ENCODE data around the gene PIK3R2.
"Not testable (repeated sequence)": the region's sequence is repeated elsewhere in the genome, so short reads cannot be mapped to it uniquely, and the experiment has no call there.

Gene PIK3R2

DNA sequence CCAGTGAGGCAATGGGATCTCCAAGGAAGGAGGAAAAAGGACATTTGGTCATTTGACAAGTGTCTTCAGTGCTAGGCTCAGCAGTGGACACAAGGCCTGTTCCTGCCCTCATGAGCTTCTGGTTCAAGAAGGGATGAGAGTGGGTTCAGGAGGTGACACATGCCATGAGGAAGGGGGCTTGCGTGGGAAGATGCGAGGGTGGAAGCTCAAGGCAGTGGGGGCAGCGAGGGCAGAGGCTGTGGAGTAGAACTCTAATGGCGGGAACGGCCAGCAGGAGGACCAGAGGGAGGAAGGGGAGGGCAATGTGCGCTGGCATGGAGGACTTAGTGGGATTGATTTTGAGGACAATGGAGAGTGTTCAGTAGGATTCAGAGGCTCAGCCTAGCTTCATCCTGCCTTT lies 3.3 kb downstream of the PIK3R2 start:
- DNase-seq, result no peak

DNA sequence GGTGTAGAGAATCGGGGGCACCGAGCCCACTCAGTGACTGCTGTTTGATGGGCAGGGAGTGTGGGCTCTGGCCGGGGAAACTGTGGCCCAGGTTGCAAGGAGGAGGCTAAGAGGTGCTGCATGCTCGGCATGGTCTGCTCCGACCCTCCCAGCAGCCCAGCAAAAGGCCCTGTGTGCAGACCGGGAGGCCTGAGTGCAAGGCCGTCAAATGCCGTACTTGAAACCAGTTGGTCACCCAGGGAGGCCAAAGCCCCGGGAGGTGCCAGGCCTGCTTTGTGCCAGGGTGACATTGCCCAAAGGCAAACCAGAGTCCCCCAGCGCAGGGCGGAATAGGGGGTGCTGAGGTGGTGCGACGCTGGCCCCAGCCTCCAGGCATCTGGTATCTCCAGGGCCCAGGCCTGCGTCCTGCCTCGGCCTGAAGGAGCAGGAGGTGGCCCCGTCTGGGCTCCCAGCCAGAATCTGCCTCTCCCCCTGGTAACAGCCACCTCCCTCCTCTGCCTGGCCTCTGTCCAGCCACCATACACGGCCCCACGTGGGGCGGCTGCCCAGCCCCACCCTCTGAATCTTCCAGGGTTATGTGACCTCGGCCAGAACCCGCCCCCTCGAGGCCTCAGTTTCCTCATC lies 4.0 kb downstream of the PIK3R2 start:
- DNase-seq, result no peak

DNA sequence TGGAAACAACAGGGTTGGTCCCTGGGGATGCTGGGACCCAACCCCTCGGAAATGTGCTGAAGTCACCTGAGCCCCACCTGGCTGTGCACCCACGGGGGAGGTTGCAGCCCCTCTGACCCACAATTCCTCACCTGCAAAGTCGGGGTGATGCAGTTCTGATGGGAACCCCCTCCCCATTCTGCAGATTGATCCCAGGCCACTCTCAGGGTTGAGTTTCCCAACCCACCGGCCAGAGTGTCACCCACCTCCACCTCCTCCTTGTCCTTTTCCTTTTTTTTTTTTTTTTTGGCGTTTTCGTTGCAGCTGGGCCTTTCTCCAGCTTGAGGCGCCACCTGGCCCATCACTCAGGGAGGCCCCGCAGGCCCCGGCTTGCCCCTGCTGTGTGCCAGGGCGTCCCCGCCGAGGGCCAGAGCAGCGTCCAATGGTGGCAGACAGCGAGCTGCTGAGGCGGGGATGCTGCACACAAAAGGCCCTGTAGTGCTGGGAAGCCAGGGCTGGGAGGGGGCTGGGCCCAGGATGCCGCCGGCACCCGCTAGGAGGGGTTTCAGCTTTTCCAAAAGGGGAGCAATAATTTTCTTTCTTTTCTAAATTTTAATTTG lies 4.6 kb downstream of the PIK3R2 start:
- DNase-seq, result no peak

DNA sequence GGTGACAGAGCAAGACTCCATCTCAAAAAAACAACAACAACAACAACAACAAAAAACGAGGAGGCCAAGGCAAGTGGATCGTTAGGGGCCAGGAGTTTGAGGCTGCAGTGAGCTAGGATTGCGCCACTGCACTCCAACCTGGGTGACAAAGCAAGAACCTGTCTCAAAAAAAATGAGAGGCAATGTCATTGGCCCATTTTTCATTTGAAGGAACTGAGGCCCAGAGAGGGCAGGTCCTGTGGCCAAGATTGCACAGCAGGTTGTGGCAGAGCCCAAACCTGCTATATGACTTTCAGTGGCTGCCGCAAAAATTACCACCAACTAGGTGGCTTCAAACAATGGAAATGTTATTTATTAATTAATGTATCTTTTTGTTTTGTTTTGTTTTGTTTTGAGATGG lies 5.5 kb downstream of the PIK3R2 start:
- DNase-seq, result no peak

DNA sequence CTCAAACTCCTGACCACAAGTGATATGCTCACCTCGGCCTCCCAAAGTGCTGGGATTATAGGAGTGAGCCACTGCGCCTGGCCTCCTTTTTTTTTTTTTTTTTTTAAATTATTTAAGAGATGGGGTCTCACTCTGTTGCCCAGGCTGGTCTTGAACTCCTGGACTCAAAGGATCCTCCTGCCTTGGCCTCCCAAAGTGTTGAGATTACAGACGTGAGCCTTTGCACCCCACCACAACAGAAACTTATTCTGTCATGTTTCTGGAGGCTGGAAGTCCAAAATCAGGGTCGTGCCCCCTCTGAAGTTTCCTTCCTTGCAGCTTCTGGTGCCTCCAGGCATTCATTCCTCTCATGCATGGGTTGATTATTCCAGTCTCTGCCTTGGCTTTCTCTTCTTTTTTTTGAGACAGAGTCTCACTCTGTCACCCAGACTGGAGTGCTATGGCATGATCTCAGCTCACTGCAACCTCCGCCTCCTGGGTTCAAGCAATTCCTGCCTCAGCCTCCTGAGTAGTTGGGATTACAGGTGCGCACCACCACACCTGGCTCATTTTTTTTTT lies 6.2 kb downstream of the PIK3R2 start:
- not testable (repeated sequence) for DNase-seq

DNA sequence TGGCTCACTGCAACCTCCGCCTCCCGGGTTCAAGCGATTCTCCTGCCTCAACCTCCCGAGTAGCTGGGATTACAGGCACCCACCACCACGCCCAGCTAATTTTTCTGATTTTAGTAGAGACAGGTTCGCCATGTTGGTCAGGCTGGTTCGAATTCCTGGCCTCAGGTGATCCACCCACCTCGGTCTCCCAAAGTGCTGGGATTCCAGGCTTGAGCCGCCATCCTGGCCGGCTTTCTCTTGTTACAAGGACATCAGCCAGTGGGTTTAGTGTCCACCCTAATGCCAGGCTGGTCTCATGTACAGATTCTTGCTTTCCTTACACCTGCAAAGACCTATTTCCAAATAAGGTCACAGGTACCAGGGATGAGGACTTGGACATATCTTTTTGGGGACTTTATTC lies 6.8 kb downstream of the PIK3R2 start:
- DNase-seq, result no peak

DNA sequence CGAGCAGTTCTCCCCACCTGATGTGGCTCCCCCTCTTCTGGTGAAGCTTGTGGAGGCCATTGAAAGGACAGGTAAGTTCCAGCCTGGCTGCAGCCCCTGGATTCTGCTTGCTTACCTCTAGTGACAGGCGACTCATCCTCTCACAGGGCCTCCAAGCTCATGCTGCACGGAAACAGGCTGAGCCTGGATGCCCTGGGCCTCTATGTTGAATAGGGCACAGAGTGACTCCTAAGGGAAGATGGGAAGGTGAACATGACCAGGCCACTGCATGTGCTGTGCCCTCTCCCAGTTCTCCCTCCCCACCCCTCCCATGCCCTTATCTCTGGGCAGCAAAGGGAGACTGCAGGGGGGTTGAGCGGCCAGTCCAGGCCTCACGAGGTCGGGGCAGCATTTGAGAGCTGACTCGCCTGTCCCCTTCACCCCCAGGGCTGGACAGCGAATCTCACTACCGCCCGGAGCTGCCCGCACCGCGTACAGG lies 7.6 kb downstream of the PIK3R2 start:
- no peak for DNase-seq

DNA sequence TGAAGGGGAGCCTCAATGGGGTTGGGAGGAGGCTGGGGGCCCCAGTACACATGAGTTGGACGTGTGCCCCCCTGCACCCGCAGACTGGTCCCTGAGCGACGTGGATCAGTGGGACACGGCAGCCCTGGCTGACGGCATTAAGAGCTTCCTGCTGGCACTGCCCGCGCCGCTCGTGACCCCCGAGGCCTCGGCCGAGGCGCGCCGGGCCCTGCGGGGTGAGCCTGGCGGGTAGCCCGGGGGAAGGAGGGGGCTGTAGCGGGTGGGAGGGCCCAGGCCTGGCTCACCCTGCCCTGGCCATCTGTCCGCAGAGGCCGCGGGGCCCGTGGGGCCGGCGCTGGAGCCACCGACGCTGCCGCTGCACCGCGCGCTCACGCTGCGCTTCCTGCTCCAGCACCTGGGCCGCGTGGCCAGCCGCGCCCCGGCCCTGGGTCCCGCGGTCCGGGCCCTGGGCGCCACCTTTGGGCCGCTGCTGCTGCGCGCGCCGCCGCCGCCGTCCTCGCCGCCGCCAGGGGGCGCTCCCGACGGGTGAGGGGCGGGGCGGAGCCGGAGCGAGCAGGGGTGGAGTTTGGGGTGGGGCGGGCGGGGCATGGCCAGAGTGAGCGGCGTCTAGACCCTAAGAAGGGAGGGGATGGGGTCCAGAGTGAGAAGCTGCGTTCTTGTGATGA lies 8.1 kb downstream of the PIK3R2 start:
- no peak for DNase-seq

DNA sequence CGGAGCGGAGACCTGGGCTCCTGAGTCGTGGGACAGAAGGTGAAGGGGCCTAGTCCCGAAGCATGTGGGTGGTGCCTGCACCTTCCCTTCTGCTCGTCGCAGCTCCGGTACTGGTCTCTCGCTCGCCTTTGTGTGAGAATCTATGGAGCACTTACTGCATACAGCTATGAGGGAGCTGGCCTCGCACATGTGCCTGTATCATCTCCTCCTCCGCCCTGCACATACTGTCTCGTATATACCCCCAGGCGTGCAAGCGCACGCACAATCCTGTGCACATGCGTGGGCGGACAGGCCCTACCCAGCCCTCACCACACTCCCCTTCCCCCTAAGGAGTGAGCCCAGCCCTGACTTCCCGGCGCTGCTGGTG lies 8.7 kb downstream of the PIK3R2 start:
- DNase-seq, result no peak

DNA sequence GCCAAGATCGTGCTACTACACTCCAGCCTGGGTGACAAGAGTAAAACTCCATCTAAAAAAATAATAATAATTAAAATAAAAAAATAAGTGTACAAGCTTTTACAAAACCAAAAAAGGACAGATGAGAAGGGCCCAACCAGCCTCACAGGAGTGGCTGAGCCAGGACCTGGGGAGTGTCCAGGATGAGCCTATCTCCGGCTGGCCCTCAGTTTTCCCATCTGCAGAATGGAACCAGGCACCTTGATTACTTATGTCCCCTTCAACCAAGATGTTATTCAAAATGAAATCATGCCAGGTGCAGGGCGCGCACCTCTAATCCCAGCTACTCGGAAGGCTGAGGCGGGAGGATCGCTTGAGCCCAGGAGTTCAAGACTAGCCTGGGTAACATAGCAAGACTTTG lies 11.1 kb downstream of the PIK3R2 start:
- no peak for DNase-seq

DNA sequence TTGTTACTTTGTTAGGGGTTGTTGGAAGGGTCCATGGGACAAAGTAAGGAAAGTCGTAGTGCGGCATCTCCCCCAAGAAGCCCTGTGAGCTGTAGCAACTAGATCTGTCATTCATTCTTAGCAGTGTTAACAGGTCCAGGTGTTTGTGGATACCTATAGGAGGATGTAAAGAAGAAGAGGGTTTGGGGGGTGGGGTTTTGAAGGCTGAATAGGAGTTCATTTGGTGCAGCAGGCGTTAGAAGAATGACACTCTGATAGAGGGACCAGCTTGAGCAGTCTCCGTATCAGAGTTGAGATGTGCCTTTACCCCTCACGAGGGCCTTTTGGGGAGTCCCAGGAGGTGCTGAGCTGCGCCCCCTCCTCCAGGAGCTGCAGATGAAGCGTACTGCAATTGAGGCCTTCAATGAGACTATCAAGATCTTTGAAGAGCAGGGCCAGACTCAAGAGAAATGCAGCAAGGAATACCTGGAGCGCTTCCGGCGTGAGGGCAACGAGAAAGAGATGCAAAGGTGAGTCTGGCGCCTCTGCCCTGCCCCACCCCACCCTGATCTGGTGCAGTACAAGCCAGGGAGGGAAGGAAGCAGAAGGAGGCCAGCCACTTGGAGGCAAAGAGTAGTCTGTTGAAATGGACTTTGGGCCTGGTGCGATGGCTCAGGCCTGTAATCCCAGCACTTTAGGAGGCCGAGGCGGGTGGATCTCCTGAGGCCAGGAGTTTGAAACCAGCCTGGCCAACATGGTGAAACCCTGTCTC lies 13.0 kb downstream of the PIK3R2 start:
- DNase-seq, result no peak

DNA sequence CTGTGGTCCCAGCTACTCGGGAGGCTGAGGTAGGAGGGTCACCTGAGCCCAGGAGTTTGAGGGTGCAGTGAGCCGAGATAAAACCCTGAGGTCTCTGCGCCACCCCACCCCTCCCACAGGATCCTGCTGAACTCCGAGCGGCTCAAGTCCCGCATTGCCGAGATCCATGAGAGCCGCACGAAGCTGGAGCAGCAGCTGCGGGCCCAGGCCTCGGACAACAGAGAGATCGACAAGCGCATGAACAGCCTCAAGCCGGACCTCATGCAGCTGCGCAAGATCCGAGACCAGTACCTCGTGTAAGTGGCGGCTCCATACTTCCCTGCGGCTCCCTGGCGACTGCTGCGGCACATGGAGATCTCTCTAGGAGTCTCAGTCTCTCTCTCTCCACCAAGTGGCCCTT lies 14.0 kb downstream of the PIK3R2 start:
- DNase-seq, result no peak

DNA sequence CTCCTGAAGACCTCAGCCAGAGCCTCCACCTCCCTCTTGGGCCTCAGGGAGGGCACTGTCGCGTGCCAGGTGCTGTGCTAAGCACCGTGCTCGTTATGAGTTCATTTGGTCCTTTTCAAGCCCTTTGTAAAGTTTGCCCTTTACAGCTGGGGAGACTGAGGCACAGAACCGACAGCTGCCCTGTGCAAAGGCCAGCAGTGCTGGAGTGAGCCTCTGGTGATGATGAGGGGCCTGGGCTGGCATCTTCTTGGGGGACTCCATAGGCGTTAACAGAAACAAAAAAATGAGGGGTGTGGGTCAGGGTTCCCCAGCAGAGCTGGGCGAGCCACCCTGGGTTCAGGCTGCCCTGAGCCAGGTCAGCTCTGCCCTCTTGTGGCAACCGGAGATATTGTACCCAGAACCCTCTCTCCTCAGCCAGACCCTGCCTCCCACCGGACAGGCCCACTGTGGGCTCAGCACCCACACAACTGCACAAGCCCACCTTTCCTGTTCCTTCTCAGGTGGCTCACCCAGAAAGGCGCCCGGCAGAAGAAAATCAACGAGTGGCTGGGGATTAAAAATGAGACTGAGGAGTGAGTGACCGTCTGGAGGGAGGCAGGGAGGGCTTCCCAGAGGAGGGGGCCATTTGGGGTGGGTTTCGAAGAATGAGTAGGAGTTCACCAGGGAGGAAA lies 15.1 kb downstream of the PIK3R2 start:
- no peak for DNase-seq

DNA sequence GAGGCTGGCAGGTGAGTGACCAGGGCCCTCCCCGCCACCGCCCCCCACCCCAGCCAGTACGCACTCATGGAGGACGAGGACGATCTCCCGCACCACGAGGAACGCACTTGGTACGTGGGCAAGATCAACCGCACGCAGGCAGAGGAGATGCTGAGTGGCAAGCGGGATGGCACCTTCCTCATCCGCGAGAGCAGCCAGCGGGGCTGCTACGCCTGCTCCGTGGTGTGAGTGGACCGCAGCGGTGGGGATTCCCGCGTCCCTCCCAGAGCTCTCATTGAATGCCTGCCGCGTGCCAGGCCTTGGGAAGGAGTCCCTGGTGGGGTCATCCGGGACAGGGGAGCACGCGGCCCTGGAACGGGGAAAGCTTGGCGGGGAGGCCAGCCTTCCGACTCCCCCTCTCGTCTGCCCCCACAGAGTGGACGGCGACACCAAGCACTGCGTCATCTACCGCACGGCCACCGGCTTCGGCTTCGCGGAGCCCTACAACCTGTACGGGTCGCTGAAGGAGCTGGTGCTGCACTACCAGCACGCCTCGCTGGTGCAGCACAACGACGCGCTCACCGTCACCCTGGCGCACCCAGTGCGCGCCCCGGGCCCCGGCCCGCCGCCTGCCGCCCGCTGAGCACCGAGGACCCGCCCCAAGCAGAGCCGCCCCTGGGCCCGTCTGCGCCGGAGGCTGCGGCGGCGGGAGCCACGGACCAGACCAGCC lies 15.9 kb downstream of the PIK3R2 start:
- no peak for DNase-seq

DNA sequence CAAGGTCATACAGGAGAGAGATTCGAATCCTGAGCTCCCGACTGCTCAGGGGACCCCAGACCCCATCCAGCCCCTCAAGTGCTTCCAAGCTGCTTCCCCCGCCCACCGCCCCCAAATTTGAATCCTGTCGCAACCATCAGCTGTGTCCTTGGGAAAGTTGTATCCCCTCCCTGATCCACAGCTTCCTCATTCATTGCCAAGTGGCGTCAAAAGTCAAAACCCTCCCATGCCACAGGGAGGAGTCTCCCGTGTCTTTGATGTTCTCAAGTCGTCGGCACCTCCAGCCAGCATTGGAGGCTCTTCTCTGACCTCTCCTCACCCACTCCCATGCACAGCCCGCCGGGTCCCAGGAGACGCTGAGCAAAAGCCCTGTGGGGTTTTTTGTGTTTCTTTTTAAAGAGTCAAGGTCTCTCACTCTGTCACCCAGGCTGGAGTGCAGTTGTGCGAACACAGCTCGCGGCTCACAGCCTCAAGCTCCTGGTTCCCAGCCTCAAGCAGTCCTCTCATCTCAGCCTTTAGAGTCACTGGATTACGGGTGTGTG lies 17.8 kb downstream of the PIK3R2 start:
- DNase-seq, result no peak

DNA sequence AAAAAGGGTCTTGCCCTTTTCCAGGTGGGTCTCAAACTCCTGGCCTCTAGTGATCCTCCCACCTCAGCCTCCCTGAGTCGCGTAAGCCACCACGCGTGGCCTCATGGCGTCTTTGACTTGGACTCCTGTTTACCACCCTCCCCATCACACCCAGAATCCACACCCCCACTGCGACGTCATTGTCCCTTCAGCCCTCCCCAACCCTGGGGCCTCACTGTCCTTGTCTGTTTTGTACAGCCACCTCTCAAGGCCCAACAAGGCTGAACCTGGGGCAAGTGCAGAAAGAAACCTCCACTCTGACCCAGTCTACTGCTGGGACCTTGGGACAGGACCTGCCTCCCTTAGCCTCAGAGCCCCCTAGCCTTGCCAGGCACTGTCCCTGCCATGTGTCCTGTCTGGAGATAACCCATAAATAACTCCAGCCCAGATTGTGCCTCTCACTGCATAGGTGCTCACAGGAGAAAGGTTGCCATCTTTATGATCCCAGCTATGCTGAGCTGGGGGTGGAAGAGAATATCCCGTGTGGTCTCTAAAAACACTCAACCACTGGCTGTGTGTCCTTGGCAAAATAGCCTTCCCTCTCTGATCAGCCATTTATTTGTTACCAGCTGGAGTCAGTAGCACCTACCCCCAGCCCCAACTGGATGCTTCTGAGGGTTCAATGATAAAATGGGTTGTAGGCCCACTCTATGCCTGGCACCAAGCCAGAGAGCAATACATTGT lies 18.8 kb downstream of the PIK3R2 start:
- no peak for DNase-seq

DNA sequence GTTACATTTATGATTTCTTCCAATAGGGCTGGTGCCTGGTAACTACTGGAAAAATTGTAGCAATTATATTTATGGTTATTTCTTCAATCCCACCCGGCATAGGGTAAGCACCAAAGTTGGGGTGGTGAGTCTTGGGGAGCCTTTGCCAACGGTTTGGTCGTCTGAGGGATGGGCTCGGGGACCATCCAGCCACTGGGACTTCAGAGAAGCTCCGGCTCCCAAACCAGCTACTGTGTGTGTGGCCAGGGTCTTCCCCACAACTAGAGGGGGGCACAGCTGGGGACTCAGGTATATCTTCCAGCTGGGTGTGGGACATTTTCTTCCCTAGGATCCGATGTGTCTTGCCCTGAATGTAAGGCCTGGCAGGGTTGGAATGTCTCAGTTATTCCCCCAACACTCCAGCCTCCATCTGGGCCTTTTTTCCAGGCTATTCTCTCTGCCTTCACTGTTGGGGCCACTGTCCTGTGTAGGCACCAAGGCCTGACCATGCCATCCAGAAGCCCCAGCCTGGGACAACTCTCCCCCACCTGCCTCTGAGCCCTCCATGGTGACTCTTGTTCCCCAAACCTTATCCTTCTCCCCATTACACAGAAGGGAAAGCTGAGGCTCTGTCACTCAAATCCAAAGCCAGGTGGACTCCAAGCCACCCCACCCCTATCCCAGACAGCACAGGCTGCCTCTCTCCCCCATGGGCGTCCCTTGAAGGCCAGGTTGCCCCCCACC lies 19.5 kb downstream of the PIK3R2 start:
- no peak for DNase-seq

DNA sequence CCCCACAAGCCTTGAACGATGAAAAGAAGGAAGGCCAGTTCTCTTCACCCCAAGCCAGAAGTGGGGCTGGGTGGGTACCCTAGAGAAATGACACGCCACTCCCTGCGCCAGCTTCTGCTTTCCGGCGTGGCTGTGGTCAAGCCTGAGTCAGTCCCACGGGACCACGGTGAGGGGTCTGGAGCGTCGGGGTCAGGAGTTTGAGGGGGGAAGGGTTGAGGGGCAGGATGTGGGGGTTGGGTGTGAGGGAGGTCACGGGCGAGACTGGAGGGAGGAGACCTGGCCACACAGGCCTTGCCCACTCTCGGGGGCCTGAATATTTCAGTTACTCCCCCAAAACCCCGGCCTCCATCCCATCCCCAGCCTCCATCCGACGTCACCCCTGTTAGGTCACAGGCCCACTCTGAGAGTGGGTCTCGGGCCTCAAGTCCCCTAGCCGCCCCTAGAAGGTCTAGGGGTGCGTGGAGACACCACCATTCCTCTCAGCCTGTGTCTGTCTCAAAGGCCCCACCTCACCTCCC lies 20.1 kb downstream of the PIK3R2 start:
- no peak for DNase-seq

DNA sequence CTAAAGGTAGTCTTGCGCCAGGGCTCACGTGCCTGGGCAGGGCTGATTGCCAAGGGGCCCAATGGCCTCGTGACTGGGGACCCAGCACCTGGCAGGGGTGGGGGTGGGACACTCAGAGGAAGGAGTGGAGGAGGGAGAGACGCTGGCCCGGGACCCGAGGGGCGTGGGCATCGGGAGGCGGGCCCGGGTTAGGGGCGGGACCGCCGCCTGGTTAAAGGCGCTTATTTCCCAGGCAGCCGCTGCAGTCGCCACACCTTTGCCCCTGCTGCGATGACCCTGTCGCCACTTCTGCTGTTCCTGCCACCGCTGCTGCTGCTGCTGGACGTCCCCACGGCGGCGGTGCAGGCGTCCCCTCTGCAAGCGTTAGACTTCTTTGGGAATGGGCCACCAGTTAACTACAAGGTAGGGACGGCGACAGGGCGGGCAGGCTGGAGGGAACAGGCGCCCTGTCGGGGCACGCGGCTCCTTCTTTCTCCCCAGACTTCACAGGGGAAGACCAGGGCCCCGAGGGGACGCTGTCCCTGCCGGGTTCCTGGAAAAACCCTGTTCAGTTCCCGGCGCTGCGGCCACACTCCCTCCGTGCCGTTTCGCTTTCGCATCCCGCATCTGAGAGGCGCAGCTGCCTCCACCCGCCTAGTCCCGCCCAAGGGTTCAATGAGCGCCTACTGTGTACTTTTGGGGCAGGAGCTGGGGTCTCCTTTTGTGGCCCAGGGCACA lies 20.8 kb downstream of the PIK3R2 start, which contains the start of gene IFI30:
TSS of gene IFI30 (plus strand) at position 242 of the 717 bp plus-strand sequence. CDS start at position 271, 29 bp downstream.
- no peak for DNase-seq
